GM23248 (cell line): ENCODE results near the gene TPM2.

ENCODE experiments used
- EZH2 ChIP-seq: fragments of 200-600 bp; sonication (generic); IDR thresholded peaks from 2 replicates; pipeline ENCODE4 v1.6.1; 2018; ENCODE audit warnings: antibody characterized with exemption, mild to moderate bottlenecking; ENCODE audit not compliant: insufficient read depth, poor library complexity, severe bottlenecking
- EZH2phosphoT487 ChIP-seq: fragments of 200-600 bp; sonication (generic); IDR thresholded peaks from 2 replicates; pipeline ENCODE4 v1.6.1; 2018; ENCODE audit warnings: antibody characterized with exemption, moderate library complexity, mild to moderate bottlenecking, low read depth; ENCODE audit not compliant: insufficient read depth

DNA sequence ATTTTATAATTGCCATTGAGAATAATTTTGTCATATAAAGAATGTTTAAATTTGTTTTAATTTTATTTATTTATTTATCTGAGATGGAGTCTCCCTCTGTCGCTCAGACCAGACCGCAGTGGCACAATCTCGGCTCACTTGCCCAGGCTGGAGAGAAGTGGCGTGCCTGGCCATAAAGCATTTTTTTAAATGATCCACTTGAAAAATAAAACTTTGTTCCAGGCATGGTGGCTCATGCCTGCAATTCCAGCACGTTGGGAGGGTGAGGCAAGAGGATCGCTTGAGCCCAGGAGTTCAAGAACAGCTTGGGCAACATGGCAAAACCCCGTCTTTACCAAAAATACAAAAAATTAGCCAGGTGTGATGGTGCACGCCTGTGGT is 36.9 kb downstream of the TPM2 start:
- no peak for TF ChIP-seq EZH2
- no peak for TF ChIP-seq EZH2phosphoT487
